WTC11 (cell line): ENCODE results near the gene CLCNKB. TPM values are rescaled to one million over a fixed set of nuclear protein-coding genes. Genes with fewer than 3 reads are reported as not detected.
"Not testable (repeated sequence)": the region's sequence is repeated elsewhere in the genome, so short reads cannot be mapped to it uniquely, and the experiment has no call there.

Source experiments
- ATAC-seq: fragments of 200-7000 bp; cut with Tn5 transposase; 2 replicates; pipeline ENCODE4 v1.10.0; 2021; ENCODE audit warnings: mild to moderate bottlenecking, moderate library complexity
- CTCF ChIA-PET: fragments of 300-600 bp; sonication (Branson Sonifier 250); formaldehyde crosslinking; loops from one replicate; lab custom pipeline; 2021; ENCODE audit warnings: antibody characterized with exemption; lab: Charles Lee
- POLR2A ChIA-PET: fragments of 350-600 bp; sonication (Branson Sonifier 250); formaldehyde crosslinking; loops from one replicate; lab custom pipeline; 2021; ENCODE audit warnings: antibody characterized with exemption; lab: Charles Lee
- DNase-seq: peaks from one replicate; pipeline ENCODE4 v3.0.0; 2021; ENCODE audit warnings: low spot score
- H3K27ac Mint-ChIP-seq: 2 replicates; pipeline ENCODE4 v1.8.0; 2021; ENCODE audit warnings: mixed read lengths
- H3K27me3 Mint-ChIP-seq: 2 replicates; pipeline ENCODE4 v1.8.0; 2021; ENCODE audit warnings: low read depth, mild to moderate bottlenecking, moderate library complexity, mixed read lengths
- H3K36me3 Mint-ChIP-seq: 2 replicates; pipeline ENCODE4 v1.8.0; 2021; ENCODE audit warnings: mixed read lengths
- H3K4me1 Mint-ChIP-seq: 2 replicates; pipeline ENCODE4 v1.8.0; 2022; ENCODE audit warnings: mixed read lengths
- H3K4me3 Mint-ChIP-seq: 2 replicates; pipeline ENCODE4 v1.8.0; 2021; ENCODE audit warnings: mild to moderate bottlenecking, moderate library complexity, mixed read lengths
- H3K9me3 Mint-ChIP-seq: 2 replicates; pipeline ENCODE4 v1.8.0; 2021; ENCODE audit warnings: mixed read lengths
- CBFB ChIP-seq: sonication (generic); formaldehyde crosslinking; IDR thresholded peaks from 2 replicates; pipeline ENCODE4 v1.8.1; 2022; ENCODE audit warnings: mild to moderate bottlenecking, low read depth, missing genetic modification reagents
- CREM ChIP-seq: sonication (generic); formaldehyde crosslinking; IDR thresholded peaks from 2 replicates; pipeline ENCODE4 v1.8.1; 2022; ENCODE audit warnings: mild to moderate bottlenecking, missing genetic modification reagents, moderate library complexity
- FOXK1 ChIP-seq: sonication (generic); formaldehyde crosslinking; IDR thresholded peaks from 2 replicates; pipeline ENCODE4 v1.8.0; 2022; ENCODE audit warnings: mild to moderate bottlenecking, moderate library complexity, missing genetic modification reagents
- FOXP1 ChIP-seq: sonication (generic); formaldehyde crosslinking; IDR thresholded peaks from 2 replicates; pipeline ENCODE4 v1.8.0; 2022; ENCODE audit warnings: missing genetic modification reagents, mild to moderate bottlenecking, moderate library complexity, borderline replicate concordance
- GTF2I ChIP-seq: fragments of 250-450 bp; sonication (Bioruptor Pico); conservative IDR thresholded peaks from 2 replicates; pipeline ENCODE4 v1.4.0; 2021; ENCODE audit warnings: mild to moderate bottlenecking
- HMGA2 ChIP-seq: fragments of 250-450 bp; sonication (Bioruptor Pico); IDR thresholded peaks from 2 replicates; pipeline ENCODE4 v1.4.0; 2021; ENCODE audit warnings: mild to moderate bottlenecking, moderate library complexity
- KAT7 ChIP-seq: sonication (generic); formaldehyde crosslinking; IDR thresholded peaks from 2 replicates; pipeline ENCODE4 v1.8.1; 2023; ENCODE audit warnings: missing genetic modification reagents, mild to moderate bottlenecking, borderline replicate concordance
- NFATC4 ChIP-seq: fragments of 250-450 bp; sonication (Bioruptor Pico); IDR thresholded peaks from 2 replicates; pipeline ENCODE4 v1.9.0; 2021; ENCODE audit warnings: mild to moderate bottlenecking
- NFYB ChIP-seq: sonication (generic); formaldehyde crosslinking; conservative IDR thresholded peaks from 2 replicates; pipeline ENCODE4 v1.8.0; 2022; ENCODE audit warnings: low read depth, missing genetic modification reagents
- NR1H2 ChIP-seq: sonication (generic); formaldehyde crosslinking; IDR thresholded peaks from 2 replicates; pipeline ENCODE4 v1.9.0; 2021; ENCODE audit warnings: mild to moderate bottlenecking, moderate library complexity, missing genetic modification reagents
- ZBTB21 ChIP-seq: sonication (generic); formaldehyde crosslinking; IDR thresholded peaks from 2 replicates; pipeline ENCODE4 v1.8.1; 2023; ENCODE audit warnings: mild to moderate bottlenecking, missing genetic modification reagents, borderline replicate concordance
- ZNF263 ChIP-seq: sonication (generic); formaldehyde crosslinking; IDR thresholded peaks from 2 replicates; pipeline ENCODE4 v1.8.1; 2022; ENCODE audit warnings: low read depth, mild to moderate bottlenecking, moderate library complexity, missing genetic modification reagents
- ZNF671 ChIP-seq: fragments of 250-450 bp; sonication (Bioruptor Pico); IDR thresholded peaks from 2 replicates; pipeline ENCODE4 v1.8.0; 2021; ENCODE audit warnings: mild to moderate bottlenecking
- total RNA-seq: library from RNA; stranded (reverse); gene quantifications from 3 replicates; pipeline ENCODE4 v1.2.3, GENCODE V29; 2021
- TF ChIP-seq, protein P1 (sequence below): fragments of 250-450 bp; sonication (Bioruptor Pico); conservative IDR thresholded peaks from 2 replicates; pipeline ENCODE4 v1.9.0; 2021; ENCODE audit warnings: mild to moderate bottlenecking
- TF ChIP-seq, protein P2 (sequence below): sonication (generic); formaldehyde crosslinking; IDR thresholded peaks from 2 replicates; pipeline ENCODE4 v1.8.0; 2022; ENCODE audit warnings: mild to moderate bottlenecking, missing genetic modification reagents
- TF ChIP-seq, protein P3 (sequence below): sonication (generic); formaldehyde crosslinking; IDR thresholded peaks from 2 replicates; pipeline ENCODE4 v1.8.1; 2023; ENCODE audit warnings: mild to moderate bottlenecking, missing genetic modification reagents, moderate library complexity
- TF ChIP-seq, protein P4 (sequence below): fragments of 250-450 bp; sonication (Bioruptor Pico); IDR thresholded peaks from 2 replicates; pipeline ENCODE4 v1.9.0; 2021; ENCODE audit warnings: mild to moderate bottlenecking

Gene CLCNKB
- total RNA-seq, 1 experiment from 2014 or later = 1.8 TPM

DNA sequence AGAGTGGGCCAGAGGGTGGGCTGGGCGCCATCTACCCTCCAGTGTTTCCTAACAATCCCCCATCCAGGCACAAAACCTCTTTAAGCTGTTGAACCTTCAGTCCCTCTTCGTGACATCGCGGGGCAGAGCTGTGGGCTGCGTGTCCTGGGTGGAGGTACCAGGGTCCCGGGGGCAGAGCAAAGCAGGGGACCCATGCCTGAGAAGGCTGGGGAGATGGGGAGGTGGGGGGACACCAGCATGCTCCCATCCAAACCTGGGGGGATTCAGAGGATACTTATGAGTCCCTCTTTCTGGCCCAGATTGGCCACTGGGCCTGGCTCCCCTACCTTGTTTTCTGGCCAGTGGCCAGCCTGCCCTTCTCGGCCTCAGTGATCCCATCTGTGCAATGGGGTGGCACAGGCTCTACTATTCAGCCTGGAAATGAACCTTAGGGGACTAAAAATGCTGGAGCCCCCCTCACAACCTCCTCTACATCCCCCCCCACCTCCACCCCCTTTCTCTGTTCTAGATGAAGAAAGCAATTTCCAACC lies 10.4 kb upstream of the CLCNKB start:
- POLR2A ChIA-PET, H3K27ac Mint-ChIP-seq, DNase-seq, ATAC-seq, H3K4me3 Mint-ChIP-seq, H3K9me3 Mint-ChIP-seq, H3K36me3 Mint-ChIP-seq, H3K27me3 Mint-ChIP-seq: not testable (repeated sequence)
- TF ChIP-seq GTF2I = peak; percentile 59; the same call in 1 of the 2 replicates
- peaks cover 12% of the 10 kb centered on the region for H3K4me1 Mint-ChIP-seq
- CTCF ChIA-PET = interaction anchor here (0.6 to 3.1 kb wide), 9 partner anchors 12 to 241 kb away, joined by 3 to 24 read pairs (median 6); partner anchors contain the start of gene HSPB7

DNA sequence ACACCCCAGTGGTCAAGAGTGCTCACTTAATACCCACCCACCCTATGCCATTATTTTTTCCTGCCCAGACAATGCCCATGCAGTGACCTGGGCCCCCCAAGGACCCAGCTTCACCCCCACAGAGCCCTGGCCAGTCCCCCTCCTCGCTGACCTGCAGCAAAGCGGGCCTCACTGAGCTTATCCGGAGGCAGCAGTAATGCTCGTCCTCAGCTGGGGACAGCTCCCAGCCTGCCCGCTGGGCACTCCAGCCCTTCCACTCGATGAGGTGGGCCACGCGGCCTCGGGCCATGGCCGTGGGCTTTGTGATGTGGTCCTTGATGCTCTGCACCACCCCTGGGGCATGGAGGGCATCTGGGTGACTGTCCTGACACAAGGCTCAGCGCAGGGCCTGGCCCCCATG lies 7.1 kb upstream of the CLCNKB start:
- H3K4me3 Mint-ChIP-seq, POLR2A ChIA-PET, ATAC-seq, DNase-seq, H3K4me1 Mint-ChIP-seq, H3K27me3 Mint-ChIP-seq, H3K27ac Mint-ChIP-seq, H3K9me3 Mint-ChIP-seq, H3K36me3 Mint-ChIP-seq: not testable (repeated sequence)
- CTCF ChIA-PET = interaction anchor here (1.7 kb wide), 1 partner anchor 10 kb away, joined by 7 read pairs; no protein-coding TSS in a partner anchor

DNA sequence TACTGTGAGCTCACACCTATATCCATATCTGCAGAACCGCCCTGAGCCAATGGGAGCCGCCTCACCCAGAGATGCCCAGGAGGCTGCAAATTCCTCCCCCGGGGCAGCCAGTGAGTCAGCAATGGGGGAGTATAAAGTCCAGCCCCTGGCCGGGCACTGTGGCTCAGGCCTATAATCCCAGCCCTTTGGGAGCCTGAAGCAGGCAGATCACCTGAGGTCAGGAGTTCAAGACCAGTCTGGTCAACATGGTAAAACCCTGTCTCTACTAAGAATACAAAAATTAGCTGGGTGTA lies 5.0 kb upstream of the CLCNKB start:
- no peak overlapping the region for H3K4me3 Mint-ChIP-seq
- H3K27me3 Mint-ChIP-seq = no peaks in the 10 kb centered on the region
- no peaks in the 10 kb centered on the region for H3K36me3 Mint-ChIP-seq
- no peak for DNase-seq
- ChIA-PET POLR2A (no interaction called here), CTCF (interaction anchor here (0.6 to 1.5 kb wide), 2 partner anchors 17 to 144 kb away, joined by 3 to 4 read pairs; no protein-coding TSS in a partner anchor)
- H3K9me3 Mint-ChIP-seq = no peaks in the 10 kb centered on the region
- H3K4me1 Mint-ChIP-seq = no peaks in the 10 kb centered on the region
- ATAC-seq = no peak; the same call in 1 of the 2 replicates
- no peak for TF ChIP-seq CBFB (CRISPR knock-in tag)
- no peak for TF ChIP-seq ZBTB21 (CRISPR knock-in tag)
- TF ChIP-seq, protein P1, sequence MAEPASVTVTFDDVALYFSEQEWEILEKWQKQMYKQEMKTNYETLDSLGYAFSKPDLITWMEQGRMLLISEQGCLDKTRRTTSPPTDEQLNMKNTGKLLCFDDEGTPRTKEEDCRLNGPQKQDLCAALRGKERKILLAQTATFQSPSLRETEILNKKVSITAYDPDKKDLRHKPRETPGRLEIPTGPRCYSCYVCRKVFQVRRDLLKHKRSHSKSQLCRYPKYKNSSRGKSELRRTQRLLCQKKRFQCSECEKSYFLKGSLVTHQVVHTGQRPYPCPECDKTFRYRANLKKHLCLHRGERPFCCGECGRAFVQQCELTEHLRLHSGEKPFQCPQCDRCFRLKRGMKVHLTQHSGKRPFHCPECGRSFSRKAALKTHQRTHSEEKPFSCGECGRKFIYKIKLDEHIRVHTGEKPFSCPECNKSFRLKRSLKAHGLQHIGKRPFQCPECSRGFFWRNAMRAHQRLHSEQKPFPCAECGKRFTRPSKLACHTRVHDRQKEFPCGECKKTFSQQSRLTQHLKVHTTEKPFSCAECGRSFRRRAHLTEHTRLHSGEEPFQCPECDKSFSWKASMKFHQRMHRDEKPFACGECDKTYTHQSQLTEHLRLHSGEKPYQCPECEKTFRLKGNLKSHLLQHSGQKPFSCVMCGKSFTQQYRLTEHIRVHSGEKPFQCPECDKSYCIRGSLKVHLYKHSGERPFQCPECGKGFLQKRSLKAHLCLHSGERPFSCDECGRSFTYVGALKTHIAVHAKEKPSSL (CRISPR knock-in tag) = no peak
- TF ChIP-seq NFATC4 = no peak
- no peak for TF ChIP-seq FOXK1 (CRISPR knock-in tag)
- TF ChIP-seq, protein P2, sequence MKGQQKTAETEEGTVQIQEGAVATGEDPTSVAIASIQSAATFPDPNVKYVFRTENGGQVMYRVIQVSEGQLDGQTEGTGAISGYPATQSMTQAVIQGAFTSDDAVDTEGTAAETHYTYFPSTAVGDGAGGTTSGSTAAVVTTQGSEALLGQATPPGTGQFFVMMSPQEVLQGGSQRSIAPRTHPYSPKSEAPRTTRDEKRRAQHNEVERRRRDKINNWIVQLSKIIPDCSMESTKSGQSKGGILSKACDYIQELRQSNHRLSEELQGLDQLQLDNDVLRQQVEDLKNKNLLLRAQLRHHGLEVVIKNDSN (CRISPR knock-in tag) = no peak
- TF ChIP-seq NR1H2 (CRISPR knock-in tag) = no peak
- H3K27ac Mint-ChIP-seq = no peak overlapping the region

DNA sequence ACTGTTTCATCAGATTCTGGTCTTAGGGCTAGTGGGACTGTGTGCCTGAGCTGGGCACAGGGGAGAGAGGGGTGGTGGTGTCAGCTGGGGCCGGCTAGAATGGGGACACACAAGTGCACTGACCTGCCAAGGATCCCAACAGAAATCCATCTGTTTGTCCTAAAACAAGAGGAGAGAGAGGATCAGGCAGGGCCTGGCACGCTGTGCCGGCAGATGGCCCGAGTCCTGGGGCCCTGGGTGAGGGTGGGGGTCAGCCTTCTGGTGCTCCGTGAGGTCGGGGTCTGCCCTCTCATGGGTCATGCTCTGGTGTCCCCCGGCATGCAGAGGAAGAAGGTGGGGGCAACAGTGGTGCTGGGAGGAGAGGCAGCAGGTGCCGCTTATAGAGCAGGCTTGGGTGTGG lies 3.7 kb upstream of the CLCNKB start:
- H3K9me3 Mint-ChIP-seq, H3K4me1 Mint-ChIP-seq, H3K36me3 Mint-ChIP-seq, H3K27me3 Mint-ChIP-seq, H3K27ac Mint-ChIP-seq, ATAC-seq, DNase-seq, POLR2A ChIA-PET, H3K4me3 Mint-ChIP-seq: not testable (repeated sequence)
- CTCF ChIA-PET = interaction anchor here (1.5 to 2.7 kb wide), 2 partner anchors 15 to 16 kb away, joined by 4 to 9 read pairs; no protein-coding TSS in a partner anchor

DNA sequence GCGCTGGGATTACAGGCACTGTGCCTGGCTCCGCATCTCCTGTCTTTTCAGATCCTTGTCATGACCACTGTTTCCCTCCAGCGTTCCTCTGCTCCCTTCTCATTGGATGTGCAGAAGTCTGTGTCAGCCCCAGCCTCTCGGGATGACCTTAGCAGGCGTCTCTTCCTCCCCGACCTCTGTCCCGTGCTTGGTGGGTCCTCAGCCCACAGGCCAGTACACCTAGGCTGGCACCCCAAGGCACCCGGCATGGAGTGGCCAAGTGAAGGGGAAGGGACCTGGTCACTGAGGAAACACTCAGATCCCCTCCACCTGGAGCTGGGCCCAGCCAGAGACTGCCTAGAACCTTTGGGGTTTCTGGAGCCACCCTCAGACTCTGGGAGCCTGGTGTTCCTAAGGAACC lies 2.4 kb upstream of the CLCNKB start:
- H3K27ac Mint-ChIP-seq = no peak overlapping the region
- POLR2A ChIA-PET = no interaction called here

More for the DNA sequence above, 2.4 kb upstream of the CLCNKB start:
- Mint-ChIP-seq H3K9me3 (no peaks in the 10 kb centered on the region), H3K36me3 (no peaks in the 10 kb centered on the region), H3K27me3 (no peaks in the 10 kb centered on the region), H3K4me3 (no peak overlapping the region), H3K4me1 (no peaks in the 10 kb centered on the region)
- DNase-seq = no peak
- ATAC-seq = no peak
- CTCF ChIA-PET = interaction anchor here (2.7 kb wide), 1 partner anchor 14 kb away, joined by 9 read pairs; no protein-coding TSS in a partner anchor
- TF ChIP-seq FOXP1 (no peak), ZNF671 (CRISPR knock-in tag) (no peak), KAT7 (CRISPR knock-in tag) (no peak), NFYB (no peak), HMGA2 (CRISPR knock-in tag) (no peak), CREM (CRISPR knock-in tag) (no peak), ZNF263 (CRISPR knock-in tag) (no peak), NFATC4 (no peak)
- TF ChIP-seq, protein P3, sequence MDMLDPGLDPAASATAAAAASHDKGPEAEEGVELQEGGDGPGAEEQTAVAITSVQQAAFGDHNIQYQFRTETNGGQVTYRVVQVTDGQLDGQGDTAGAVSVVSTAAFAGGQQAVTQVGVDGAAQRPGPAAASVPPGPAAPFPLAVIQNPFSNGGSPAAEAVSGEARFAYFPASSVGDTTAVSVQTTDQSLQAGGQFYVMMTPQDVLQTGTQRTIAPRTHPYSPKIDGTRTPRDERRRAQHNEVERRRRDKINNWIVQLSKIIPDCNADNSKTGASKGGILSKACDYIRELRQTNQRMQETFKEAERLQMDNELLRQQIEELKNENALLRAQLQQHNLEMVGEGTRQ (CRISPR knock-in tag) = no peak
- TF ChIP-seq, protein P4, sequence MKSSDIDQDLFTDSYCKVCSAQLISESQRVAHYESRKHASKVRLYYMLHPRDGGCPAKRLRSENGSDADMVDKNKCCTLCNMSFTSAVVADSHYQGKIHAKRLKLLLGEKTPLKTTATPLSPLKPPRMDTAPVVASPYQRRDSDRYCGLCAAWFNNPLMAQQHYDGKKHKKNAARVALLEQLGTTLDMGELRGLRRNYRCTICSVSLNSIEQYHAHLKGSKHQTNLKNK (CRISPR knock-in tag) = no peak
